ENCODE data around the gene TBX19.

Gene TBX19

GRCh38 chr1:168280296-168280927, at the start of gene TBX19:
Gene TBX19 (plus strand): TSS chr1:168280877. CDS start chr1:168281091, 214 bp downstream.
- Histone ChIP-seq H3K27me3 (ENCODE audit: insufficient read depth, low read length) (no peaks in the 10 kb centered on the region), H3K36me3 (ENCODE audit: insufficient read depth, low read length) (no peaks in the 10 kb centered on the region), H3K4me1 (ENCODE audit: insufficient read depth, low read length) (no peaks in the 10 kb centered on the region), H2AFZ (ENCODE audit: low read depth, low read length) (no peak within 1 kb of the TSS), H3K4me3 (ENCODE audit: low read length) (no peak within 1 kb of the TSS), H3K9me3 (ENCODE audit: low read length) (no peaks in the 10 kb centered on the region)

GRCh38 chr1:168234846-168235547, 45.7 kb upstream of the TBX19 start:
- Histone ChIP-seq H3K4me3 (ENCODE audit: low read length) (no peak overlapping the region), H2AFZ (ENCODE audit: low read depth, low read length) (no peak overlapping the region), H3K36me3 (ENCODE audit: insufficient read depth, low read length) (peaks cover 64% of the 10 kb centered on the region), H3K9me3 (ENCODE audit: low read length) (no peaks in the 10 kb centered on the region), H3K4me1 (ENCODE audit: insufficient read depth, low read length) (no peaks in the 10 kb centered on the region), H3K27me3 (ENCODE audit: insufficient read depth, low read length) (no peaks in the 10 kb centered on the region)

GRCh38 chr1:168235548-168235885, 45.2 kb upstream of the TBX19 start:
- no peaks in the 10 kb centered on the region for H3K9me3 ChIP-seq (ENCODE audit: low read length)
- H3K4me3 ChIP-seq (ENCODE audit: low read length) = no peak overlapping the region
- H3K27me3 ChIP-seq (ENCODE audit: insufficient read depth, low read length) = no peaks in the 10 kb centered on the region
- no peak overlapping the region for H2AFZ ChIP-seq (ENCODE audit: low read depth, low read length)
- H3K4me1 ChIP-seq (ENCODE audit: insufficient read depth, low read length) = no peaks in the 10 kb centered on the region
- H3K36me3 ChIP-seq (ENCODE audit: insufficient read depth, low read length) = peaks cover 61% of the 10 kb centered on the region

- Histone ChIP-seq H3K9me3 (ENCODE audit: low read length) (no peaks in the 10 kb centered on the region), H2AFZ (ENCODE audit: low read depth, low read length) (no peak overlapping the region), H3K4me1 (ENCODE audit: insufficient read depth, low read length) (no peaks in the 10 kb centered on the region), H3K27me3 (ENCODE audit: insufficient read depth, low read length) (no peaks in the 10 kb centered on the region), H3K36me3 (ENCODE audit: insufficient read depth, low read length) (peaks cover 61% of the 10 kb centered on the region), H3K4me3 (ENCODE audit: low read length) (no peak overlapping the region)
Measured at GRCh38 chr1:168235937-168236336, 44.7 kb upstream of the TBX19 start.

- Histone ChIP-seq H3K27me3 (ENCODE audit: insufficient read depth, low read length) (no peaks in the 10 kb centered on the region), H3K4me3 (ENCODE audit: low read length) (no peak overlapping the region), H2AFZ (ENCODE audit: low read depth, low read length) (no peak overlapping the region), H3K36me3 (ENCODE audit: insufficient read depth, low read length) (peaks cover 58% of the 10 kb centered on the region), H3K4me1 (ENCODE audit: insufficient read depth, low read length) (no peaks in the 10 kb centered on the region), H3K9me3 (ENCODE audit: low read length) (no peaks in the 10 kb centered on the region)
Measured at GRCh38 chr1:168236836-168237611, 43.7 kb upstream of the TBX19 start.

GRCh38 chr1:168243198-168243597, 37.5 kb upstream of the TBX19 start:
- no peaks in the 10 kb centered on the region for H3K27me3 ChIP-seq (ENCODE audit: insufficient read depth, low read length)
- no peak overlapping the region for H2AFZ ChIP-seq (ENCODE audit: low read depth, low read length)
- no peaks in the 10 kb centered on the region for H3K4me1 ChIP-seq (ENCODE audit: insufficient read depth, low read length)
- no peak overlapping the region for H3K4me3 ChIP-seq (ENCODE audit: low read length)
- no peaks in the 10 kb centered on the region for H3K9me3 ChIP-seq (ENCODE audit: low read length)
- peaks cover 52% of the 10 kb centered on the region for H3K36me3 ChIP-seq (ENCODE audit: insufficient read depth, low read length)

GRCh38 chr1:168243636-168244212, 37.0 kb upstream of the TBX19 start:
- H3K27me3 ChIP-seq (ENCODE audit: insufficient read depth, low read length) = no peaks in the 10 kb centered on the region
- H3K4me3 ChIP-seq (ENCODE audit: low read length) = no peak overlapping the region
- H3K4me1 ChIP-seq (ENCODE audit: insufficient read depth, low read length) = no peaks in the 10 kb centered on the region
- no peak overlapping the region for H2AFZ ChIP-seq (ENCODE audit: low read depth, low read length)
- no peaks in the 10 kb centered on the region for H3K9me3 ChIP-seq (ENCODE audit: low read length)
- peaks cover 51% of the 10 kb centered on the region for H3K36me3 ChIP-seq (ENCODE audit: insufficient read depth, low read length)

- Histone ChIP-seq H3K36me3 (ENCODE audit: insufficient read depth, low read length) (peaks cover 47% of the 10 kb centered on the region), H3K9me3 (ENCODE audit: low read length) (no peaks in the 10 kb centered on the region), H3K4me3 (ENCODE audit: low read length) (no peak overlapping the region), H3K4me1 (ENCODE audit: insufficient read depth, low read length) (no peaks in the 10 kb centered on the region), H2AFZ (ENCODE audit: low read depth, low read length) (no peak overlapping the region), H3K27me3 (ENCODE audit: insufficient read depth, low read length) (no peaks in the 10 kb centered on the region)
Measured at GRCh38 chr1:168245042-168245441, 35.6 kb upstream of the TBX19 start.

GRCh38 chr1:168246506-168246905, 34.2 kb upstream of the TBX19 start:
- H2AFZ ChIP-seq (ENCODE audit: low read depth, low read length) = no peak overlapping the region
- H3K4me1 ChIP-seq (ENCODE audit: insufficient read depth, low read length) = no peaks in the 10 kb centered on the region
- no peaks in the 10 kb centered on the region for H3K27me3 ChIP-seq (ENCODE audit: insufficient read depth, low read length)
- H3K9me3 ChIP-seq (ENCODE audit: low read length) = no peaks in the 10 kb centered on the region
- peaks cover 57% of the 10 kb centered on the region for H3K36me3 ChIP-seq (ENCODE audit: insufficient read depth, low read length)
- H3K4me3 ChIP-seq (ENCODE audit: low read length) = no peak overlapping the region

- peaks cover 22% of the 10 kb centered on the region for H3K36me3 ChIP-seq (ENCODE audit: insufficient read depth, low read length)
- no peak overlapping the region for H3K4me3 ChIP-seq (ENCODE audit: low read length)
- H3K27me3 ChIP-seq (ENCODE audit: insufficient read depth, low read length) = no peaks in the 10 kb centered on the region
- H2AFZ ChIP-seq (ENCODE audit: low read depth, low read length) = no peak overlapping the region
- peaks cover 2% of the 10 kb centered on the region for H3K9me3 ChIP-seq (ENCODE audit: low read length)
- H3K4me1 ChIP-seq (ENCODE audit: insufficient read depth, low read length) = no peaks in the 10 kb centered on the region
Measured at GRCh38 chr1:168252204-168252733, 28.4 kb upstream of the TBX19 start.

- Histone ChIP-seq H3K27me3 (ENCODE audit: insufficient read depth, low read length) (no peaks in the 10 kb centered on the region), H3K9me3 (ENCODE audit: low read length) (peaks cover 2% of the 10 kb centered on the region), H3K4me1 (ENCODE audit: insufficient read depth, low read length) (no peaks in the 10 kb centered on the region), H3K36me3 (ENCODE audit: insufficient read depth, low read length) (peaks cover 8% of the 10 kb centered on the region), H3K4me3 (ENCODE audit: low read length) (no peak overlapping the region), H2AFZ (ENCODE audit: low read depth, low read length) (no peak overlapping the region)
Measured at GRCh38 chr1:168256164-168256563, 24.5 kb upstream of the TBX19 start.

- Histone ChIP-seq H3K36me3 (ENCODE audit: insufficient read depth, low read length) (peaks cover 1% of the 10 kb centered on the region), H3K27me3 (ENCODE audit: insufficient read depth, low read length) (no peaks in the 10 kb centered on the region), H3K4me1 (ENCODE audit: insufficient read depth, low read length) (no peaks in the 10 kb centered on the region), H3K4me3 (ENCODE audit: low read length) (no peak overlapping the region), H2AFZ (ENCODE audit: low read depth, low read length) (no peak overlapping the region), H3K9me3 (ENCODE audit: low read length) (peaks cover 2% of the 10 kb centered on the region)
Measured at GRCh38 chr1:168257397-168257796, 23.3 kb upstream of the TBX19 start.

- Histone ChIP-seq H3K9me3 (ENCODE audit: low read length) (peaks cover 2% of the 10 kb centered on the region), H3K4me3 (ENCODE audit: low read length) (no peak overlapping the region), H3K4me1 (ENCODE audit: insufficient read depth, low read length) (no peaks in the 10 kb centered on the region), H3K36me3 (ENCODE audit: insufficient read depth, low read length) (no peaks in the 10 kb centered on the region), H3K27me3 (ENCODE audit: insufficient read depth, low read length) (no peaks in the 10 kb centered on the region), H2AFZ (ENCODE audit: low read depth, low read length) (no peak overlapping the region)
Measured at GRCh38 chr1:168259567-168259966, 21.1 kb upstream of the TBX19 start.

Data from neuron (in vitro differentiated cells).